Natural killer cell (primary cell): ENCODE measurements around the gene SLX4IP. TPM values are rescaled to one million over a fixed set of nuclear protein-coding genes. Genes with fewer than 3 reads are reported as not detected.

Experiments
- ATAC-seq, 3 donors: fragments of 150-1000 bp in 2 of 3; fragments of 200-7000 bp in 1 of 3; cut with Tn5 transposase; 1 replicate in 1 of 3; 2 replicates in 2 of 3; pipeline ENCODE4 v1.10.0; 2021; ENCODE audit warnings: mild to moderate bottlenecking in 2 of 3, moderate library complexity in 2 of 3
- DNase-seq, 2 donors: peaks; one replicate each; pipeline versions ENCODE4 v3.0.0 to v3.0.0-alpha.2; 2013 to 2021; ENCODE audit warnings: mixed read lengths in 1 of 2
- H3K27ac ChIP-seq: one replicate; pipeline ENCODE4 v1.5.1; 2013; ENCODE audit warnings: mild to moderate bottlenecking, low read length
- H3K27me3 ChIP-seq: one replicate; pipeline ENCODE4 v1.6.1; 2013; ENCODE audit warnings: low read length; ENCODE audit not compliant: control insufficient read depth, insufficient read depth
- H3K36me3 ChIP-seq: one replicate; pipeline ENCODE4 v1.6.1; 2013; ENCODE audit warnings: low read length; ENCODE audit not compliant: control insufficient read depth, insufficient read depth
- H3K4me1 ChIP-seq: one replicate; pipeline ENCODE4 v1.6.1; 2013; ENCODE audit warnings: low read length; ENCODE audit not compliant: control insufficient read depth, insufficient read depth
- H3K4me3 ChIP-seq: one replicate; pipeline ENCODE4 v1.5.1; 2013; ENCODE audit warnings: low read length
- H3K9me3 ChIP-seq: one replicate; pipeline ENCODE4 v1.6.1; 2013; ENCODE audit warnings: low read length; ENCODE audit not compliant: control insufficient read depth, insufficient read depth
- H3K27ac Mint-ChIP-seq, 2 donors: one replicate each; pipeline ENCODE4 v1.8.0; 2022; ENCODE audit warnings: mild to moderate bottlenecking in 2 of 2, mixed read lengths in 2 of 2, moderate library complexity in 1 of 2
- H3K27me3 Mint-ChIP-seq, 2 donors: one replicate each; pipeline ENCODE4 v1.8.0; 2022; ENCODE audit warnings: low read depth in 2 of 2, mixed read lengths in 2 of 2
- H3K36me3 Mint-ChIP-seq: one replicate; pipeline ENCODE4 v1.8.0; 2022; ENCODE audit warnings: mixed read lengths
- H3K4me1 Mint-ChIP-seq, 2 donors: one replicate each; pipeline ENCODE4 v1.8.0; 2022; ENCODE audit warnings: mixed read lengths in 2 of 2
- H3K4me3 Mint-ChIP-seq: one replicate; pipeline ENCODE4 v1.8.0; 2022; ENCODE audit warnings: mild to moderate bottlenecking, moderate library complexity, mixed read lengths
- H3K9me3 Mint-ChIP-seq, 2 donors: one replicate each; pipeline ENCODE4 v1.8.0; 2022; ENCODE audit warnings: mixed read lengths in 2 of 2
- CTCF ChIP-seq: fragments of 200-600 bp; IDR thresholded peaks from one replicate; pipeline ENCODE4 v1.8.0; 2022; ENCODE audit warnings: antibody characterized with exemption
- WGBS: methylation state at CpG from one replicate; pipeline ENCODE4 v1.1.7; 2013; ENCODE audit warnings: missing lambda C conversion rate; ENCODE audit not compliant: insufficient coverage; 5-methylcytosine and 5-hydroxymethylcytosine counted together
- intact Hi-C: fragments of 100-400 bp; cut with micrococcal nuclease; formaldehyde crosslinking; loops from one replicate; pipeline ENCODE4 v1.14.2; 2022
- total RNA-seq, 4 donors: library from RNA; stranded (reverse); fragments of 120-200 nt in 1 of 4; gene quantifications; one replicate each; pipeline versions ENCODE4 v1.2.3 to v1.2.4, GENCODE V29; 2013 to 2022

Gene SLX4IP
- total RNA-seq, 3 donors from 2014 or later (not counting 1 experiment from before 2014, with no cell fraction given), result 2.9 to 5.5 (median 5.2) TPM

- Mint-ChIP-seq H3K27ac (no peak overlapping the region), H3K27me3 (no peaks in the 10 kb centered on the region), H3K4me1 (no peaks in the 10 kb centered on the region), H3K4me3 (no peak overlapping the region), H3K36me3 (no peaks in the 10 kb centered on the region), H3K9me3 (no peaks in the 10 kb centered on the region)
- Histone ChIP-seq H3K9me3 (no peaks in the 10 kb centered on the region), H3K36me3 (peaks cover 33% of the 10 kb centered on the region), H3K4me3 (no peak overlapping the region), H3K27me3 (no peaks in the 10 kb centered on the region), H3K4me1 (no peaks in the 10 kb centered on the region), H3K27ac (no peak overlapping the region)
- no peak for TF ChIP-seq CTCF
- ATAC-seq (no peak), DNase-seq (no peak)
- WGBS, result 84% methylated on average over 3 of the region's 3 CpGs
- intact Hi-C loops, result no loop called here
Observed at GRCh38 chr20:10402938-10403608, 32.0 kb upstream of the SLX4IP start.

- no peak overlapping the region for H3K27ac Mint-ChIP-seq
- intact Hi-C loops, result no loop called here
Observed at GRCh38 chr20:10404023-10404628, 31.0 kb upstream of the SLX4IP start.

GRCh38 chr20:10404959-10405530, 30.1 kb upstream of the SLX4IP start:
- ATAC-seq, result no peak
- no peak overlapping the region for H3K27ac ChIP-seq
- Mint-ChIP-seq H3K4me1 (no peaks in the 10 kb centered on the region), H3K27me3 (no peaks in the 10 kb centered on the region), H3K36me3 (no peaks in the 10 kb centered on the region), H3K27ac (no peak overlapping the region), H3K4me3 (no peak overlapping the region), H3K9me3 (no peaks in the 10 kb centered on the region)
- no peak for TF ChIP-seq CTCF
- H3K4me1 ChIP-seq, result no peaks in the 10 kb centered on the region
- WGBS, result 97% methylated on average over 3 of the region's 4 CpGs
- no peaks in the 10 kb centered on the region for H3K9me3 ChIP-seq
- intact Hi-C loops, result no loop called here
- no peak overlapping the region for H3K4me3 ChIP-seq
- peaks cover 33% of the 10 kb centered on the region for H3K36me3 ChIP-seq
- no peaks in the 10 kb centered on the region for H3K27me3 ChIP-seq
- DNase-seq, result no peak

More at GRCh38 chr20:10404023-10404628, 31.0 kb upstream of the SLX4IP start:
- H3K36me3 Mint-ChIP-seq, result no peaks in the 10 kb centered on the region
- H3K27me3 Mint-ChIP-seq, result no peaks in the 10 kb centered on the region
- no peak for DNase-seq
- H3K9me3 Mint-ChIP-seq, result no peaks in the 10 kb centered on the region
- 100% methylated on average over 2 of the region's 2 CpGs for WGBS
- no peaks in the 10 kb centered on the region for H3K27me3 ChIP-seq
- peaks cover 33% of the 10 kb centered on the region for H3K36me3 ChIP-seq
- ATAC-seq, result no peak
- no peak for TF ChIP-seq CTCF
- H3K4me3 ChIP-seq, result no peak overlapping the region
- no peaks in the 10 kb centered on the region for H3K4me1 Mint-ChIP-seq
- no peak overlapping the region for H3K4me3 Mint-ChIP-seq
- no peak overlapping the region for H3K27ac ChIP-seq
- no peaks in the 10 kb centered on the region for H3K4me1 ChIP-seq
- no peaks in the 10 kb centered on the region for H3K9me3 ChIP-seq
